DMS 273 treated with DMSO at 0.1 percent for 48 hours (cell line): ENCODE results near the gene MEMO1.

ENCODE experiments used
- DNase-seq: peaks from one replicate; lab custom pipeline; 2025; lab: John Stamatoyannopoulos, UW

MEMO1 gene

DNA sequence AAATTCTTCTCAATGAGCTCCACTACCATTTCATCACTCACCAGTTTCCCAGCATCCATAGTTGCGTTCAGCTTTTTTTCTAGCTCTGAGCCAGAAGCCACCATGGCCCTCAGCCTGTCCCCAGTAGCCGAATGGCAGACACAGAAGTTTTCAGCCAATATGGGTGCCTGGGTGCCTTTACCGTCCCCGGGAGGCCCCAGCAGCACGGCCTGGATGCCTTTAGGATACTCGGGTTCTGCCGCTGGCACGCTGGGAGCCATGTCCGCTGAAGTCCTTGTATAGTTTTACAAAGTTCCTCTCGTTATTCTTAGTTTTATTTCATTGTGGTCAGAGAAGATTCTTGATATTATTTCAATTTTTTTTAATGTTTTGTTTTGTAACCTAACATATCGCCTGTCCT is 187.2 kb downstream of the MEMO1 start:
- no peak for DNase-seq

DNA sequence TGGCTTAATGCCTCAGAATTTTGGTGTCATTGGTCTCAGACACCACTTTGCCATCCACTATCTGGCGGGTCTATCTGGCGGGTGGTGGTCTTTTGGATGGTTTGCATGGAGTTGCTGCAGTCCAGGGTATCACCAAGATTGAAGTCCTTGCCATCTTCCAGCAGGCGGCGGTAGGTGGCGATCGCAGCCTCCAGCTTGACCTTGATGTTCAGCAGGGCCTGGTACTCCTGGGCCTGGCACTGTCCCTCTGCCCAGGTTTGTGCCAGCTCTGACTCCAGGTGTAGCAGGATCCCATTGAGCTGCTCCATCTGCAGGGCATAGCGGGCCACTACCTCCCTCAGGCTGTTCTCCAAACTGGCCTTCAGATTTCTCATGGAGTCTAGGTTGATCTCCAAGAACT is 188.2 kb downstream of the MEMO1 start:
- no peak for DNase-seq
